Kidney (tissue), 14 donors: Measurements from ENCODE around the gene TUSC2. TPM values are rescaled to one million over a fixed set of nuclear protein-coding genes. Genes with fewer than 3 reads are reported as not detected.

Source experiments
- DNase-seq, 5 donors: peaks; one replicate each; pipeline ENCODE4 v3.0.0-alpha.2; 2013 to 2020
- FAIRE-seq: peaks from 2 replicates; lab custom pipeline; 2012; peaks lifted over from hg19 to GRCh38; lab: Jason Lieb, UNC
- H3K27ac ChIP-seq, 2 donors: one replicate each; pipeline ENCODE4 v1.7.0; 2013; ENCODE audit warnings: low read depth in 2 of 2, low read length in 2 of 2, inconsistent platforms in 1 of 2
- H3K27me3 ChIP-seq: one replicate; pipeline ENCODE4 v1.7.1; 2013; ENCODE audit warnings: low read length, inconsistent platforms; ENCODE audit not compliant: control insufficient read depth, insufficient read depth
- H3K36me3 ChIP-seq, 3 donors: one replicate each; pipeline versions ENCODE4 v1.7.0 to v1.7.1; 2013; ENCODE audit warnings: low read length in 3 of 3, control low read depth in 1 of 3, inconsistent platforms in 1 of 3; ENCODE audit not compliant: insufficient read depth in 3 of 3, control insufficient read depth in 2 of 3
- H3K4me1 ChIP-seq, 3 donors: one replicate each; pipeline versions ENCODE4 v1.7.0 to v1.7.1; 2013; ENCODE audit warnings: low read length in 3 of 3, inconsistent platforms in 1 of 3, low read depth in 1 of 3; ENCODE audit not compliant: control insufficient read depth in 2 of 3, insufficient read depth in 2 of 3
- H3K4me3 ChIP-seq, 3 donors: one replicate each; pipeline versions ENCODE4 v1.7.0 to v1.8.1; 2013; ENCODE audit warnings: low read length in 3 of 3, control low read depth in 1 of 3, inconsistent platforms in 1 of 3
- H3K9ac ChIP-seq, 3 donors: one replicate each; pipeline versions ENCODE4 v1.7.0 to v1.7.1; 2013; ENCODE audit warnings: low read length in 3 of 3, control low read depth in 1 of 3, inconsistent platforms in 1 of 3
- H3K9me3 ChIP-seq, 3 donors: one replicate each; pipeline versions ENCODE4 v1.7.0 to v1.7.1; 2013; ENCODE audit warnings: low read length in 3 of 3, control low read depth in 1 of 3, inconsistent platforms in 1 of 3; ENCODE audit not compliant: control insufficient read depth in 2 of 3, insufficient read depth in 1 of 3
- CTCF ChIP-seq: IDR thresholded peaks from 3 replicates; pipeline ENCODE4 v1.5.1; 2012; ENCODE audit warnings: mild to moderate bottlenecking, moderate library complexity, borderline replicate concordance; ENCODE audit not compliant: insufficient read depth; ENCODE audit errors: extremely low read depth
- intact Hi-C: fragments of 100-400 bp; cut with DNase I; formaldehyde crosslinking; loops from one replicate; pipeline ENCODE4 v1.11.1; 2022
- polyA plus RNA-seq: library from polyadenylated mRNA; stranded (reverse); fragments of 350-450 nt; fragmentation: Illumina TruSeq; extraction: RNeasy Lipid Tissue Mini Kit (QIAGEN cat#74804); gene quantifications from one replicate; pipeline ENCODE4 v1.2.3, GENCODE V29; 2014; ENCODE audit warnings: low read depth, low replicate concordance; ENCODE audit not compliant: insufficient read depth
- total RNA-seq: library from RNA; stranded (reverse); fragmentation: NEBNext Ultra II Directional; extraction: Animal tissue kit (Norgen Biotek cat#: 25700); gene quantifications from one replicate; pipeline ENCODE4 v1.2.1, GENCODE V29; 2021
- donor health status: control.
- donor health status: control.
- donor health status: control.
- donor health status: control.
- donor health status: control.
- donor health status: DM: yes; HTN: yes; CAD: no.
- donor health status: Normal renal cell carcinoma (clear cell type).

The TUSC2 gene
- total and polyA plus RNA-seq, 2 donors from 2014 or later, result 33.6 to 60.0 TPM

- FAIRE-seq (no peak), DNase-seq (peak in 1 of 5 donors; percentile 44)
- Histone ChIP-seq H3K27me3 (no peaks in the 10 kb centered on the region), H3K9ac (no peak overlapping the region), H3K36me3 (peaks cover 0 to 3% (median 0%) of the 10 kb centered on the region in 3 donors), H3K4me1 (peaks cover 3 to 26% (median 25%) of the 10 kb centered on the region in 3 donors), H3K9me3 (no peaks in the 10 kb centered on the region), H3K27ac (no peak overlapping the region), H3K4me3 (no peak overlapping the region)
- intact Hi-C loops, result no loop called here
- no peak for TF ChIP-seq CTCF
These were observed 33.3 kb downstream of the TUSC2 start for GRCh38 chr3:50294492-50295403.

GRCh38 chr3:50294089-50294488 lies 33.9 kb downstream of the TUSC2 start:
- FAIRE-seq, result no peak
- H3K27ac ChIP-seq, result no peak overlapping the region
- H3K9ac ChIP-seq, result no peak overlapping the region
- H3K4me3 ChIP-seq, result no peak overlapping the region
- no peaks in the 10 kb centered on the region for H3K27me3 ChIP-seq
- intact Hi-C loops, result no loop called here
- no peak for DNase-seq
- no peaks in the 10 kb centered on the region for H3K9me3 ChIP-seq
- peaks cover 0 to 10% (median 0%) of the 10 kb centered on the region in 3 donors for H3K36me3 ChIP-seq
- peaks cover 3 to 24% (median 24%) of the 10 kb centered on the region in 3 donors for H3K4me1 ChIP-seq
- TF ChIP-seq CTCF, result no peak

GRCh38 chr3:50293079-50293801 lies 34.8 kb downstream of the TUSC2 start:
- intact Hi-C loops, result no loop called here
- Histone ChIP-seq H3K9me3 (no peaks in the 10 kb centered on the region), H3K4me1 (peaks cover 3 to 21% (median 16%) of the 10 kb centered on the region in 3 donors), H3K9ac (peak overlapping the region in 1 of 3 donors; percentile 84), H3K27me3 (no peaks in the 10 kb centered on the region), H3K27ac (peak overlapping the region; percentile 78 to 88), H3K4me3 (peak overlapping the region in 1 of 3 donors; percentile 88), H3K36me3 (peaks cover 0 to 18% (median 6%) of the 10 kb centered on the region in 3 donors)
- FAIRE-seq (no peak), DNase-seq (peak in 1 of 5 donors; percentile 62)
- TF ChIP-seq CTCF, result no peak
